HS-27A (cell line): ENCODE data around the gene COQ10B.

Source experiments
- DNase-seq: peaks from one replicate; pipeline ENCODE4 v3.0.0-alpha.2; 2012; ENCODE audit warnings: low read depth, missing footprints

The COQ10B gene

DNA sequence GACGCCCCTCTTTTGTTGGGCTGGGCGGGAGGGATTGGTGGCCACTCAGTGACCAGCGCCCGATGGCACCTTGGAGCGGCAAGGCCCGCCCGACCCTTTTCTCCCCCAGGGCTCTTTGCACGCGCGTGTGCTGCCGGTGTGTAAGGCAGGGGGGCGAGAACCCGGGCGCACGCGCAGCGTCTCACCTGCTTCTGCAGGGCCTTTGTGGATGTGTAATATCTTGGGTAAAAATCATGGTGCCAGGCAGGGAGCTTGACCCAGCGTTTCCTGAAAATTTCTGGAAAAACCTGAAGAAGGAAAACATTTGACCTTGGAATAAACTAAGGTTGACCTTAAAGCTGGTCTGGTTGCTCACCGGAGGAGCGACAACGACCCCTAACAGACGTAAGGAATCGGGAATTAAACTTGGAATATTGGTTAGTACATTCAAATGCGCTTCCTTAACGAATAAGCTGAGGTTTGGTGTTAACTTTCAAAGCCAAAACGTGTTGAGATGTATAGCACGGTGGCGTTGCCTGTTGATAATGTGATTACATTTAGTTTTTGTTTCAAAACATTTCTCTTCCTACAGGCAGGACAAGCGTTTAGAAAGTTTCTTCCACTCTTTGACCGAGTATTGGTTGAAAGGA lies 47.3 kb downstream of the COQ10B start:
- no peak for DNase-seq

DNA sequence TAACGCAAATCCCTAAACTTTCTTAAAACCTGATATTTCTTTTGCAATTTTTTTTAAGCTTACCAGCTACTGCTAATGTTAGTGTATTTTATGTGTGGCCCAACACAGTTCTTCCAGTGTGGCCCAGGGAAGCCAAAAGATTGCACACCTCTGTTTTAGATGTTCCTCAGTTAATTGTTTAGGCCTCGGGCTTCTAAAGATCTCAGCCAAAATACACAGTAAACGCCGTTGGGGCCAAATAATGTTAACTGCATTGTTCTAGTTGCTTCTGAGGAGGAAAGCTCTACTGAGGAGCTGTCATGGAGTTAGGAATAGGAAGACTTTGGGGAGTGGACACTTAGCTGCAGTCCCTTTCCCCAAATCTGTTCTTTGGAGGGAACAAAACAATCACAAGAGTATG lies 48.8 kb downstream of the COQ10B start:
- no peak for DNase-seq

DNA sequence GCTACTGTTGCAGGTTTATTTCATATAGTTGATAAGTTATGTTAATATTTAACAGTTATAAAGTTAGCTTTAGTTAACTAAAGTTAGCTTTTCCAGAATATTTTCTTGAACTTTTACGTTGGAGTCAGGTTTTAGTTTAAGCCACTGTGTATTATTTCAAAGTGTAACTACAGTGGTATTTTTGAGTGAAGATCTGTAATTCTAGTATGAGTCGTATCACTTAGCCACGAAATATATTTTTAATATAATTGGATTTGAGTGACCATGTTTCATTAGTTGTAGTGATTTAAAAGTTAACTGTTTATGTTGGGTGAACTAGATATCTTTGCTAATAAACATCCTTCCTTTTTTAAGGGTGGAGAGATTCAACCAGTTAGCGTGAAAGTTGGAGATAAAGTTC lies 49.3 kb downstream of the COQ10B start:
- no peak for DNase-seq

DNA sequence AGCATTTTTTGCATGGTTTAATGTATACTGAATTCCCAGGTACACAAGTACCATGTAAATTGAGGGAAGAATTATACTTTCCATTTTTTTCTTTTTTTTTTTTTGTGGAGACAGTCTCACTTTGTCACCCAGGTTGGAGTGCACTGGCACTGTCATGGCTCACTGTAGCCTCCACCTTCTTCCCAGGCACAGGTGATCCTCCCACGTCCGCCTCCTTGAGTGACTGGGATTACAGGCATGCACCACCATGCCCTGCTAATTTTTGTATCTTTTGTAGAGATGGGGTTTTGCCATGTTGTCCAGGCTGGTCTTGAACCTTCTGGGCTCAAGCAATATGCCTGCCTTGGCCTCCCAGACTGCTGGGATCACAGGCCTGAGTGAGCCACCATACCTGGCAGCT lies 50.6 kb downstream of the COQ10B start:
- no peak for DNase-seq

DNA sequence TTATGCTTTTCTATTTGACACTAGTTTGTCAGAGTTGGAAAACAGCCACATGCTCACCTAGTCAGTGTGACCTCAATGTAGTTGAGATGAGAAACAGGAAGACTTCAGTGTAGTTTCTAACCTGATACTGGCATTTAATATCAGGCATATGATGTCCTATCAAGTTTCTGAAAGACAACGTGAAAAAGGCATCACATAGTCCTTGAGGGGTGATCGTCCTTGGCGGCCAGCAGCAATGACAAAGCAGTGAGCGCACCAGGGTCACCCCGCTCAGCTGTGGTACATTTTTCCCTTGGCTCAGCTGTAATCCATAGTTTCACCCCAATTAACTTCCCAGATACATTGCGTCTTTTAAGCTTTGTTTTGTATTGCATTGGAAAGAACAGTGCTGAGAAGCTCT lies 51.2 kb downstream of the COQ10B start:
- no peak for DNase-seq

DNA sequence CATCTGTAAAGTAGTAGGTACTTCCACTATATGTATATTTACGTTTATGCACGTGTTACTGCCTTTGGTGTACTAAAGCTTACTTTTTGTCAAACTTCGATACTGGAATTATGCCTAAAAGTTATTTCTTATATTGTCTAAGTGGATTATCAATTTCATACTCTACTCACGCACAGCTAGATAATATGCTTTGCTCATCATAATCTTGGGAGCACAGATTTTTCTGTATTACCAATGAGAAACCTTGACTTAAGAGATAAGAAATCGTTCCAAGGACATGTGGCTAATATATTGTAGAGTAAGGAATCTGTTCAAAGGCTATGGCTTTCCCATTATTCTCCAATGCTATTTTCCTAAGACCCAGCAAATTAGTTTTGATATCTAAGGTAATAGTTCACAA lies 53.3 kb downstream of the COQ10B start:
- no peak for DNase-seq

DNA sequence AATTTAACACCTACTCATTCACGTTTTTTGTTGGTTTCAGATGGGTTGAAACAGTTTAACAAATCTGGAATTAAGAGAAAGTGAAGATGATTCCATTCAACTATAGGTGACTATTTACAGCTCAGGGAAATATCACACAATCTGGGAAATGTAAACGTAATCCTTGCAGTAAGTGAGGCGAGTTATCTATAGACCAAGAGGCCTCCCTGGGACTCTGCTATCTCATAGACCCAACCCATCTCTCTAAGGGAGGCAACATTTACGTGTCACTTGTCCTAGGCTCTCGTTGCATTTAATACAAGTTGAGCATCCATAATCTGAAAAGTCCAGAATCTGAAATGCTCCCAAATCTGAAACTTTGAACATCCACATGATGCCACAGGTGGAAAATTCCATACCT lies 60.6 kb downstream of the COQ10B start:
- DNase-seq = no peak

DNA sequence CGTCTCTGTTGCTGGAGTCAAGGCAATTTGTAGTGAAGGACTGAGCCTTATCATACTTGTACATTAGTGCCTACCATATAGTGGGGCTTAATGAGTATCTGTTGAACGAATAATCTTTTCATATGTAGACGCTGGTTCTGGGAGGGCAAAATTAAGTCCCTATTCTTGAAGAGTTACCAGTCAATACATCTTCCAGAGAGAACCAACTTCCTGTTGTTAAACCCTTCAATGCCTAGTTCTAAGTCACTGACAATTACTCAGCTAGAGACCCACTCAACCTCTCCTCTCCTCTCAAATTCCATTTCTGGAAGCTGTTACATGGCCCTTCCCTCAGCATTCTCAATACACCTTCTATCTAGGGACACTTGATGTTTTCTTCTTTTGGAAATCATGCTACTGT lies 61.4 kb downstream of the COQ10B start:
- DNase-seq = no peak

DNA sequence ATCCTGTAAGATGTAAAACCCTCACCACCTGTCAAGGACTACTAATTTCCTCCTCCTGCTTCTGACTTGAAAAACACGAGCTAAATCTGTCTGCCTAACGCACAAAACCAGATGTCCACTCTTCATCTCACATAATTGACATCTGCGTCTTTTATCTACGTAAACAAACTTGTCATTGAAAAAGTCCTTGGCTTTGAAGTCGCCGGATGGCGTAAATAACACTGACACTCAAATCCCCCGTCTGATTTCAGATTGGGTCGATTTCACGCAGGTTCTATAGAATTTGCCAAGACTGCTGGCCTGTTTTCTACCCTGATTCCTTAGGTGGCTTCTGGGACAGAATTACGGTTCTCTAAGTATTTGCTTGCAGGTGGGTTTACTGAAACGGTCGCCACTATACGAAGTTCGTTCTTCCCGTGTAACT lies 62.0 kb downstream of the COQ10B start:
- DNase-seq = no peak

DNA sequence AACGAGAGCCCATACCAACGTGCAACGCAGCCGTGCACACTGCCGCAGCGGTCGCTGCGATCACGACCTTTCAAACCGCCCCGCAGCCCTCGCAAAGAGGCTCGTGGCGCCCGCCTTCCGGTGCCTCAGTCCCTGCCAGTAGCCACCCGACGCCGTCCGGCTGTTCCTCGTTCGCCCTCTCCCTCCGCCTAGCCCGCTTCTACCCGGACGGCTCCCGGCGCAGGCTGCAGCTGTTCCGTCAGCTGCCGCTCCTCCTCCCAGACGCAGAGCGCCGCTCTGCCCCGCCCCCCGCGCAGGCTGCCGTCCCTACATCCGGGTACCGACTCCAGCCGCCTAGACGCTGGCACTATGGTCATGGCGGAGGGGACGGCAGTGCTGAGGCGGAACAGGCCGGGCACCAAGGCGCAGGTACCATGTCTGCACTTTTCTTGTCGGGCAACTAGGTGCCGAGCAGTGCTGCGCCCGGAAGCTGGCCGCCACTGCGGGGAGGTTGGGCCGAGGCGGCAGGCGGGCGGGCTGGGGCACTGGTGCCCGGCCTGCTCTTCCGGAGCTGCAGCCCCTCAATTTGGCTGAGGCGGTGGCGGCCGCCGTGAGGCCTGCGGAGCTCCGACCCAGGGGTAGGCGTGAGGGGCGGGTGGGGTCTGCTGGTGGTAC lies 62.5 kb downstream of the COQ10B start, which contains the start of gene MOB4:
MOB4 (plus strand) TSS at position 328 of the 654 bp plus-strand sequence; CDS start at position 349, 21 bp downstream.
- peak; percentile 66 for DNase-seq

DNA sequence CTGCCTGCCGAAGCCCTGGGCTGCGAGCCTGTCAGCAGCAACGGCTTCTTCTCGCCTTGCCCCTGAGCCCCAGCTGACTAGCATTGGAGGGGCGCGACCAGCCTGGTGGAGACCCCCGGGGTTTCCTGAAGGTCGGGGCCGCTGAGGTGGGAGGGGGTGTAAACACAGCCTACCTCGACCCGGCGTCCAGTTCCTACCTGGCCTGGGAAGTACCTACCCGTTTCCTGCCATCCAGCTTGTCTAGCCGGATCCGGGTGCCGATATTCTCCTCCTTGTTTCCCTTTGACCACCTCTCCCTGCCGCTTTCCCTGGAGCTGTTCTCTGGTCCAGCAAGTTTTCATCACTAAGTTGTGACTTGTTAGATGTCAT lies 63.0 kb downstream of the COQ10B start:
- DNase-seq = no peak

DNA sequence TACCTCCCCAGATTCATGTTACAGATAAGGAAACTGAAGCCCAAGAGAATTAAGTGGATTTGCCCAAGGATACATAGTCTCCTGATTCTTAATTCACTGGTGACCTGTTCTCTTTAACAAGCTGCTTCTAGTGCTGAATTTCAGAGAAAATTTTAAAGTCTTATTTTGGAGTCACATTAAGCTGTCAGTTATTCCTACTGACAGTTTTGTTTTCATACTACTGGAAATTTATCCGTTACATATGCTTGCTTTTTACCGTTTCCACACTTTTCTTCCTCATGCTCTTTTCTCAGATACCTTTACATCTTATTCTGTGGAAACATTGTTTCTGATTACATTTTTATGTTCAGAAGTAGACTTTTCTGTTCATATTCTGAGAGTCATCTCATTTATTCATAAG lies 63.8 kb downstream of the COQ10B start:
- no peak for DNase-seq
